Measurements from ENCODE around the gene RAMP2.
"Not testable (repeated sequence)": the region's sequence is repeated elsewhere in the genome, so short reads cannot be mapped to it uniquely, and the experiment has no call there.

DNA sequence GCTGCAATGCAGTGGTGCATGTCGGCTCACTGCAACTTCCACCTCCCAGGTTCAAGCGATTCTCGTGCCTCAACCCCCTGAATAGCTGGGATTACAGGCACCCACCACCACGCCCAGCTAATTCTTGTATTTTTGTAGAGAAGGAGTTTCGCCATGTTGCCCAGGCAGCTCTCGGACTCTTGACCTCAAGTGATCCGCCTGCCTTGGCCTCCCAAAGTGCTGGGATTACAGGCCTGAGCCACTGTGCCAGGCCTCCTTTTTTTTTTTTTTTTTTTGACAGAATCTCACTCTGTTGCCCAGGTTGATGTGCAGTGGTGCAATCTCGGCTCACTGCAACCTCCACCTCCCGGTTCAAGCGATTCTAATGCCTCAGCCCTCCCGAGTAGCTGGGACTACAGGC is 18.1 kb upstream of the RAMP2 start:
- TF ChIP-seq, protein P1, sequence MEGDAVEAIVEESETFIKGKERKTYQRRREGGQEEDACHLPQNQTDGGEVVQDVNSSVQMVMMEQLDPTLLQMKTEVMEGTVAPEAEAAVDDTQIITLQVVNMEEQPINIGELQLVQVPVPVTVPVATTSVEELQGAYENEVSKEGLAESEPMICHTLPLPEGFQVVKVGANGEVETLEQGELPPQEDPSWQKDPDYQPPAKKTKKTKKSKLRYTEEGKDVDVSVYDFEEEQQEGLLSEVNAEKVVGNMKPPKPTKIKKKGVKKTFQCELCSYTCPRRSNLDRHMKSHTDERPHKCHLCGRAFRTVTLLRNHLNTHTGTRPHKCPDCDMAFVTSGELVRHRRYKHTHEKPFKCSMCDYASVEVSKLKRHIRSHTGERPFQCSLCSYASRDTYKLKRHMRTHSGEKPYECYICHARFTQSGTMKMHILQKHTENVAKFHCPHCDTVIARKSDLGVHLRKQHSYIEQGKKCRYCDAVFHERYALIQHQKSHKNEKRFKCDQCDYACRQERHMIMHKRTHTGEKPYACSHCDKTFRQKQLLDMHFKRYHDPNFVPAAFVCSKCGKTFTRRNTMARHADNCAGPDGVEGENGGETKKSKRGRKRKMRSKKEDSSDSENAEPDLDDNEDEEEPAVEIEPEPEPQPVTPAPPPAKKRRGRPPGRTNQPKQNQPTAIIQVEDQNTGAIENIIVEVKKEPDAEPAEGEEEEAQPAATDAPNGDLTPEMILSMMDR (IDR thresholded peaks at IDR 0.05) = not testable (repeated sequence)
- TF ChIP-seq POLR2AphosphoS5 (IDR thresholded peaks at IDR 0.05); EP300 (IDR thresholded peaks at IDR 0.05); POLR2A (IDR thresholded peaks at IDR 0.05; ENCODE audit: low read depth): not testable (repeated sequence)
